Measurements from ENCODE around the gene GLB1L. TPM values are rescaled to one million over a fixed set of nuclear protein-coding genes. Genes with fewer than 3 reads are reported as not detected.
A peak's percentile ranks its signal among the peaks of the same experiment; 100 is the strongest.
"Not testable (repeated sequence)": the region's sequence is repeated elsewhere in the genome, so short reads cannot be mapped to it uniquely, and the experiment has no call there.

Gene GLB1L
- total RNA-seq, 1 experiment from 2014 or later, result 8.0 TPM

- no peak for DNase-seq (ENCODE audit: low read depth)
Measured at GRCh38 chr2:219281588-219281987, 36.3 kb upstream of the GLB1L start.

- no peak for DNase-seq (ENCODE audit: low read depth)
Measured at GRCh38 chr2:219280651-219281050, 35.4 kb upstream of the GLB1L start.

GRCh38 chr2:219279916-219280516, 34.8 kb upstream of the GLB1L start:
- DNase-seq (ENCODE audit: low read depth), result no peak

- DNase-seq (ENCODE audit: low read depth), result peak; percentile 99
Measured at GRCh38 chr2:219279151-219279915, 34.1 kb upstream of the GLB1L start, which contains the start of gene DNAJB2. DNAJB2 (plus strand) TSS chr2:219279366; CDS start chr2:219279834, 468 bp downstream.

- no peak for DNase-seq (ENCODE audit: low read depth)
Measured at GRCh38 chr2:219278655-219279150, 33.5 kb upstream of the GLB1L start.

- peak; percentile 78 for DNase-seq (ENCODE audit: low read depth)
Measured at GRCh38 chr2:219277703-219278654, 32.7 kb upstream of the GLB1L start.

- peak; percentile 96 for DNase-seq (ENCODE audit: low read depth)
Measured at GRCh38 chr2:219274361-219274921, 29.2 kb upstream of the GLB1L start.

GRCh38 chr2:219273937-219274336, 28.7 kb upstream of the GLB1L start:
- peak; percentile 95 for DNase-seq (ENCODE audit: low read depth)

GRCh38 chr2:219272995-219273394, 27.8 kb upstream of the GLB1L start:
- peak; percentile 87 for DNase-seq (ENCODE audit: low read depth)

- no peak for DNase-seq (ENCODE audit: low read depth)
Measured at GRCh38 chr2:219272356-219272755, 27.1 kb upstream of the GLB1L start.

GRCh38 chr2:219271021-219271420, 25.8 kb upstream of the GLB1L start:
- no peak for DNase-seq (ENCODE audit: low read depth)

GRCh38 chr2:219270055-219270372, 24.8 kb upstream of the GLB1L start:
- DNase-seq (ENCODE audit: low read depth), result no peak

- DNase-seq (ENCODE audit: low read depth), result no peak
Measured at GRCh38 chr2:219269362-219270054, 24.3 kb upstream of the GLB1L start.

- no peak for DNase-seq (ENCODE audit: low read depth)
Measured at GRCh38 chr2:219268294-219268693, 23.1 kb upstream of the GLB1L start.

- no peak for DNase-seq (ENCODE audit: low read depth)
Measured at GRCh38 chr2:219266886-219267285, 21.6 kb upstream of the GLB1L start.

GRCh38 chr2:219266232-219266631, 21.0 kb upstream of the GLB1L start:
- DNase-seq (ENCODE audit: low read depth), result no peak

GRCh38 chr2:219261024-219261855, 16.0 kb upstream of the GLB1L start:
- no peak for DNase-seq (ENCODE audit: low read depth)

GRCh38 chr2:219258942-219259341, 13.7 kb upstream of the GLB1L start:
- not testable (repeated sequence) for DNase-seq (ENCODE audit: low read depth)

- DNase-seq (ENCODE audit: low read depth), result peak; percentile 25
Measured at GRCh38 chr2:219254590-219255201, 9.5 kb upstream of the GLB1L start.
